SK-N-SH (cell line): ENCODE measurements around the gene CDC27. TPM values are rescaled to one million over a fixed set of nuclear protein-coding genes. Genes with fewer than 3 reads are reported as not detected.

Experiments
- CTCF ChIA-PET: fragments of 300-600, 350-600 bp; formaldehyde crosslinking; extraction: SDS; loops from one replicate; lab custom pipeline; 2021; lab: Yijun Ruan, JAX
- POLR2A ChIA-PET: fragments of 350-600 bp; sonication (Branson Sonifier 250); formaldehyde crosslinking; extraction: SDS; loops from one replicate; lab custom pipeline; 2020; ENCODE audit warnings: antibody characterized with exemption, inconsistent platforms; lab: Yijun Ruan, JAX
- DNase-seq: peaks from one replicate; pipeline ENCODE4 v3.0.0; 2012
- H2AFZ ChIP-seq: fragments of 200-600 bp; sonication (generic); 2 replicates; pipeline ENCODE4 v1.8.1; 2016; ENCODE audit warnings: antibody characterized with exemption, mild to moderate bottlenecking, low read depth
- H3F3A ChIP-seq: fragments of 200-600 bp; sonication (generic); replicated peaks from 2 replicates; pipeline ENCODE3; 2016; ENCODE audit warnings: antibody characterized with exemption, mild to moderate bottlenecking; ENCODE audit not compliant: insufficient read depth
- H3K27ac ChIP-seq, 2 experiments: fragments of 200-500 bp in 1 of 2; fragments of 200-600 bp in 1 of 2; sonication (Bioruptor generic) in 1 of 2; sonication (generic), shearing (Covaris generic) in 1 of 2; 2 replicates each; pipeline versions ENCODE4 v1.5.1 to v1.6.1; 2014 to 2016; ENCODE audit warnings: low read depth in 2 of 2, inconsistent platforms in 1 of 2, low read length in 1 of 2, mild to moderate bottlenecking in 1 of 2, mixed read lengths in 1 of 2
- H3K27me3 ChIP-seq: fragments of 200-600 bp; sonication (generic), shearing (Covaris generic); 2 replicates; pipeline ENCODE4 v1.6.1; 2016; ENCODE audit warnings: mixed run types; ENCODE audit not compliant: insufficient read depth
- H3K36me3 ChIP-seq, 2 experiments: fragments of 200-500 bp in 1 of 2; fragments of 200-600 bp in 1 of 2; sonication (Bioruptor generic) in 1 of 2; sonication (generic) in 1 of 2; replicated peaks in 1 of 2; 2 replicates each; pipeline versions ENCODE3 to v1.5.1; 2014 to 2016; ENCODE audit warnings: low read length in 1 of 2, mild to moderate bottlenecking in 1 of 2; ENCODE audit not compliant: insufficient read depth in 2 of 2, control insufficient read depth in 1 of 2
- H3K4me1 ChIP-seq, 2 experiments: fragments of 200-500 bp in 1 of 2; fragments of 200-600 bp in 1 of 2; sonication (Bioruptor generic) in 1 of 2; sonication (generic), shearing (Covaris generic) in 1 of 2; 2 replicates each; pipeline versions ENCODE4 v1.5.1 to v1.6.1; 2014 to 2016; ENCODE audit warnings: low read depth in 1 of 2, low read length in 1 of 2, mixed run types in 1 of 2; ENCODE audit not compliant: insufficient read depth in 2 of 2, control insufficient read depth in 1 of 2
- H3K4me2 ChIP-seq: fragments of 200-600 bp; sonication (generic), shearing (Covaris generic); 2 replicates; pipeline ENCODE4 v1.6.1; 2017; ENCODE audit warnings: mixed run types
- H3K4me3 ChIP-seq, 2 experiments: fragments of 200-500 bp in 1 of 2; fragments of 200-600 bp in 1 of 2; sonication (Bioruptor generic) in 1 of 2; sonication (generic), shearing (Covaris generic) in 1 of 2; 2 replicates each; pipeline versions ENCODE4 v1.5.1 to v1.8.1; 2014 to 2016; ENCODE audit warnings: low read depth in 2 of 2, inconsistent platforms in 1 of 2, low read length in 1 of 2, mild to moderate bottlenecking in 1 of 2, mixed read lengths in 1 of 2, moderate library complexity in 1 of 2
- H3K79me2 ChIP-seq: fragments of 200-600 bp; sonication (generic); 2 replicates; pipeline ENCODE4 v1.8.1; 2017; ENCODE audit warnings: mild to moderate bottlenecking; ENCODE audit not compliant: insufficient read depth
- H3K9ac ChIP-seq: fragments of 200-600 bp; sonication (generic); 2 replicates; pipeline ENCODE4 v1.6.1; 2017; ENCODE audit warnings: mixed run types
- H3K9me2 ChIP-seq: fragments of 200-600 bp; sonication (generic); 2 replicates; pipeline ENCODE4 v1.6.1; 2017; ENCODE audit warnings: mixed run types
- H3K9me3 ChIP-seq: fragments of 200-600 bp; sonication (generic); 2 replicates; pipeline ENCODE4 v1.6.1; 2017; ENCODE audit warnings: mixed run types, mild to moderate bottlenecking, moderate library complexity
- H4K20me1 ChIP-seq: fragments of 200-600 bp; sonication (generic); 2 replicates; pipeline ENCODE4 v1.6.1; 2017; ENCODE audit warnings: mild to moderate bottlenecking, mixed run types; ENCODE audit not compliant: insufficient read depth
- CTCF ChIP-seq: fragments of 200-600 bp; sonication (generic); IDR thresholded peaks from 2 replicates; pipeline ENCODE4 v1.6.1; 2017; ENCODE audit warnings: antibody characterized with exemption, mild to moderate bottlenecking, moderate library complexity
- EZH2phosphoT487 ChIP-seq: fragments of 200-600 bp; sonication (generic); IDR thresholded peaks from 2 replicates; pipeline ENCODE4 v1.6.1; 2017; ENCODE audit warnings: low read depth, mixed run types, mild to moderate bottlenecking, antibody characterized with exemption, moderate library complexity, borderline replicate concordance
- FOSL2 ChIP-seq: IDR thresholded peaks from 2 replicates; pipeline ENCODE4 v1.4.0; 2012; ENCODE audit warnings: low read depth, mild to moderate bottlenecking, moderate library complexity, borderline replicate concordance
- FOXJ3 ChIP-seq: sonication (generic); formaldehyde crosslinking; IDR thresholded peaks from 2 replicates; pipeline ENCODE4 v1.5.1; 2020; ENCODE audit warnings: mild to moderate bottlenecking, missing genetic modification reagents
- GABPA ChIP-seq: IDR thresholded peaks from 2 replicates; pipeline ENCODE4 v1.4.0; 2012; ENCODE audit warnings: low read depth, mild to moderate bottlenecking
- JUND ChIP-seq: IDR thresholded peaks from 2 replicates; pipeline ENCODE4 v1.4.0; 2012
- MAX ChIP-seq: IDR thresholded peaks from 2 replicates; pipeline ENCODE4 v1.4.0; 2012; ENCODE audit warnings: low read depth
- MEF2A ChIP-seq: IDR thresholded peaks from 2 replicates; pipeline ENCODE4 v1.4.0; 2012; ENCODE audit warnings: low read depth, borderline replicate concordance
- NRF1 ChIP-seq: IDR thresholded peaks from 2 replicates; pipeline ENCODE4 v1.6.1; 2012; ENCODE audit warnings: low read depth, mild to moderate bottlenecking, low read length
- RAD21 ChIP-seq: IDR thresholded peaks from 2 replicates; pipeline ENCODE4 v1.6.1; 2012; ENCODE audit warnings: mild to moderate bottlenecking, low read length
- RCOR1 ChIP-seq: fragments of 150-350 bp; IDR thresholded peaks from 2 replicates; pipeline ENCODE4 v1.6.1; 2017; ENCODE audit warnings: antibody characterized with exemption, low read length
- RFX5 ChIP-seq: IDR thresholded peaks from 2 replicates; pipeline ENCODE4 v1.6.1; 2012; ENCODE audit warnings: mild to moderate bottlenecking, improper control_type of control experiment, low read length
- SIN3A ChIP-seq: IDR thresholded peaks from 2 replicates; pipeline ENCODE4 v1.6.1; 2012; ENCODE audit warnings: low read depth, mild to moderate bottlenecking, low read length, moderate library complexity, borderline replicate concordance
- TAF1 ChIP-seq: IDR thresholded peaks from 2 replicates; pipeline ENCODE4 v1.6.1; 2012; ENCODE audit warnings: low read depth, mild to moderate bottlenecking, low read length, moderate library complexity, borderline replicate concordance
- TCF12 ChIP-seq: IDR thresholded peaks from 2 replicates; pipeline ENCODE4 v1.4.0; 2012
- USF2 ChIP-seq: fragments of 150-350 bp; IDR thresholded peaks from 2 replicates; pipeline ENCODE4 v1.6.1; 2017; ENCODE audit warnings: antibody characterized with exemption, low read length, low read depth, borderline replicate concordance
- YY1 ChIP-seq: IDR thresholded peaks from 2 replicates; pipeline ENCODE4 v1.4.0; 2012; ENCODE audit warnings: low read depth, mild to moderate bottlenecking
- ZBTB33 ChIP-seq: IDR thresholded peaks from 2 replicates; pipeline ENCODE4 v1.4.0; 2012; ENCODE audit warnings: low read depth, borderline replicate concordance
- WGBS: methylation state at CpG from one replicate; pipeline ENCODE4 v1.1.6; 2017; ENCODE audit warnings: low lambda C conversion rate; 5-methylcytosine and 5-hydroxymethylcytosine counted together
- polyA plus RNA-seq, 3 experiments: library from polyadenylated mRNA; depleted of rRNA; stranded (reverse); fragments of >200 nt; gene quantifications; 2 replicates each; pipeline ENCODE4 v1.2.3, GENCODE V29; 2012
- TF ChIP-seq, protein P1 (sequence below): IDR thresholded peaks from 2 replicates; pipeline ENCODE4; 2012

The CDC27 gene
- polyA plus RNA-seq, 1 of the 3 experiments (the other 2 are of a cell fraction), result 44.3 TPM

DNA sequence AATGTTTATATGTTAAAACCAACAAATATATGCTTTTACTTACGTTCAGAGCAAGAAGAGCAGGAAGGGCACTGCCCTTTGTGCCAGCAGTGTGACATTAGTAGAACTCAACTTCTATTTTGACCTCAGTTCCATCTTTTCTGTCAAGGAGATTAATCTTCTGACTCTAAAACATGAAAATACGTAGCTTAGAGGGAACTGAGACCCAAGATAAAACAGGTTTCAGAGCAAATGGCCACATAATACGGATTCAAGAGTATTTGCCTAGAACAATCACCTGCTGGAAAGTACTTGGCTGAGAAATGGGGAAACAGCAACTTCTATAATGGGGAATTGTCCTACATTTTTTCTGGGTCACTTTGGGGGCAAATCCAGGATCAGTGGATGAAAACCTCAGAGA is 42.2 kb upstream of the CDC27 start:
- H3K4me1 ChIP-seq, result peaks cover 0 to 5% of the 10 kb centered on the region in 2 experiments; a peak in 1 of 4 replicates
- no peaks in the 10 kb centered on the region for H4K20me1 ChIP-seq
- H3K9me2 ChIP-seq, result no peaks in the 10 kb centered on the region
- no peaks in the 10 kb centered on the region for H3K36me3 ChIP-seq
- H3K4me2 ChIP-seq, result no peak overlapping the region
- no peak for DNase-seq
- 88% methylated on average over 3 of the region's 3 CpGs for WGBS
- no peaks in the 10 kb centered on the region for H3K9me3 ChIP-seq
- H3K27me3 ChIP-seq, result no peaks in the 10 kb centered on the region
- no peak overlapping the region for H3K9ac ChIP-seq
- H2AFZ ChIP-seq, result no peak overlapping the region
- ChIA-PET CTCF (interaction anchor here (3.3 to 7.7 kb wide), 3 partner anchors 11 to 82 kb away, joined by 34 to 279 read pairs (median 71); no protein-coding TSS in a partner anchor), POLR2A (no interaction called here)
- no peak overlapping the region for H3K27ac ChIP-seq
- H3K79me2 ChIP-seq, result no peaks in the 10 kb centered on the region
- peaks cover under 1% of the 10 kb centered on the region for H3F3A ChIP-seq
- no peak for TF ChIP-seq ZBTB33
- no peak for TF ChIP-seq TAF1
- TF ChIP-seq JUND, result no peak
- no peak for TF ChIP-seq MEF2A
- no peak for TF ChIP-seq MAX
- no peak for TF ChIP-seq EZH2phosphoT487
- no peak for TF ChIP-seq RAD21
- no peak for TF ChIP-seq CTCF
- TF ChIP-seq FOSL2, result no peak
- TF ChIP-seq USF2, result no peak
- no peak for TF ChIP-seq SIN3A
- no peak for TF ChIP-seq YY1
- TF ChIP-seq NRF1, result no peak
- no peak for TF ChIP-seq GABPA
- no peak for TF ChIP-seq RCOR1
- no peak for TF ChIP-seq RFX5
- no peak for TF ChIP-seq FOXJ3 (CRISPR knock-in tag)
- TF ChIP-seq, protein P1, sequence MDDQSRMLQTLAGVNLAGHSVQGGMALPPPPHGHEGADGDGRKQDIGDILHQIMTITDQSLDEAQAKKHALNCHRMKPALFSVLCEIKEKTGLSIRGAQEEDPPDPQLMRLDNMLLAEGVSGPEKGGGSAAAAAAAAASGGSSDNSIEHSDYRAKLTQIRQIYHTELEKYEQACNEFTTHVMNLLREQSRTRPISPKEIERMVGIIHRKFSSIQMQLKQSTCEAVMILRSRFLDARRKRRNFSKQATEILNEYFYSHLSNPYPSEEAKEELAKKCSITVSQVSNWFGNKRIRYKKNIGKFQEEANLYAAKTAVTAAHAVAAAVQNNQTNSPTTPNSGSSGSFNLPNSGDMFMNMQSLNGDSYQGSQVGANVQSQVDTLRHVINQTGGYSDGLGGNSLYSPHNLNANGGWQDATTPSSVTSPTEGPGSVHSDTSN, result no peak
- no peak for TF ChIP-seq TCF12
- no peak overlapping the region for H3K4me3 ChIP-seq
